GM23248 (cell line): ENCODE results near the gene CARS1. TPM values are rescaled to one million over a fixed set of nuclear protein-coding genes. Genes with fewer than 3 reads are reported as not detected.

ENCODE experiments used
- DNase-seq: peaks from one replicate; pipeline ENCODE4 v3.0.0-alpha.2; 2015
- H2AFZ ChIP-seq: fragments of 200-600 bp; sonication (generic); 2 replicates; pipeline ENCODE4 v1.6.1; 2016; ENCODE audit warnings: antibody characterized with exemption
- H3F3A ChIP-seq: fragments of 200-600 bp; sonication (generic); 2 replicates; pipeline ENCODE4 v1.6.1; 2016; ENCODE audit warnings: mild to moderate bottlenecking, antibody characterized with exemption, mixed run types; ENCODE audit not compliant: insufficient read depth
- H3K27ac ChIP-seq: fragments of 200-600 bp; sonication (generic); 2 replicates; pipeline ENCODE4 v1.5.1; 2016; ENCODE audit warnings: mild to moderate bottlenecking
- H3K27me3 ChIP-seq: fragments of 200-600 bp; sonication (generic); replicated peaks from 2 replicates; pipeline ENCODE4 v1.6.1; 2016; ENCODE audit warnings: mild to moderate bottlenecking; ENCODE audit not compliant: insufficient read depth
- H3K36me3 ChIP-seq: fragments of 200-600 bp; sonication (generic); 2 replicates; pipeline ENCODE4 v1.6.1; 2016; ENCODE audit warnings: low read depth, mild to moderate bottlenecking
- H3K4me1 ChIP-seq: fragments of 200-600 bp; sonication (generic); 2 replicates; pipeline ENCODE4 v1.6.1; 2016; ENCODE audit warnings: mild to moderate bottlenecking; ENCODE audit not compliant: insufficient read depth
- H3K4me2 ChIP-seq: fragments of 200-600 bp; sonication (generic); one replicate; pipeline ENCODE4 v1.6.1; 2016; ENCODE audit warnings: mild to moderate bottlenecking; ENCODE audit not compliant: unreplicated experiment
- H3K4me3 ChIP-seq: fragments of 200-600 bp; sonication (generic); 2 replicates; pipeline ENCODE4 v1.5.1; 2016; ENCODE audit warnings: mild to moderate bottlenecking
- H3K79me2 ChIP-seq: fragments of 200-600 bp; sonication (generic); 2 replicates; pipeline ENCODE4 v1.6.1; 2016; ENCODE audit warnings: mild to moderate bottlenecking; ENCODE audit not compliant: insufficient read depth
- H3K9ac ChIP-seq: fragments of 200-600 bp; sonication (generic); 2 replicates; pipeline ENCODE4 v1.6.1; 2016; ENCODE audit warnings: mild to moderate bottlenecking
- H3K9me2 ChIP-seq: fragments of 200-600 bp; sonication (generic); 2 replicates; pipeline ENCODE4 v1.6.1; 2016; ENCODE audit warnings: mixed run types, mild to moderate bottlenecking, moderate library complexity; ENCODE audit not compliant: insufficient read depth
- H3K9me3 ChIP-seq: fragments of 200-600 bp; sonication (generic); one replicate; pipeline ENCODE4 v1.6.1; 2017; ENCODE audit warnings: low read depth
- H4K20me1 ChIP-seq: fragments of 200-600 bp; sonication (generic); 2 replicates; pipeline ENCODE4 v1.6.0; 2016; ENCODE audit not compliant: insufficient read depth
- EZH2 ChIP-seq: fragments of 200-600 bp; sonication (generic); IDR thresholded peaks from 2 replicates; pipeline ENCODE4 v1.6.1; 2018; ENCODE audit warnings: antibody characterized with exemption, mild to moderate bottlenecking; ENCODE audit not compliant: insufficient read depth, poor library complexity, severe bottlenecking
- EZH2phosphoT487 ChIP-seq: fragments of 200-600 bp; sonication (generic); IDR thresholded peaks from 2 replicates; pipeline ENCODE4 v1.6.1; 2018; ENCODE audit warnings: antibody characterized with exemption, moderate library complexity, mild to moderate bottlenecking, low read depth; ENCODE audit not compliant: insufficient read depth
- WGBS, 2 experiments: methylation state at CpG; one replicate each; pipeline ENCODE4 v1.1.6; 2015 to 2017; ENCODE audit warnings: low lambda C conversion rate in 2 of 2, low coverage in 1 of 2; ENCODE audit errors: missing lambda C conversion rate in 2 of 2; 5-methylcytosine and 5-hydroxymethylcytosine counted together
- in situ Hi-C: fragments of 300-500 bp; cut with MboI; formaldehyde crosslinking; loops from 2 replicates; pipeline ENCODE4 v1.15.0; 2020
- polyA plus RNA-seq: library from polyadenylated mRNA; unstranded; fragments of >200 nt; fragmentation: Nextera tagmentation; extraction: Ambion mirVana; gene quantifications from 2 replicates; pipeline ENCODE4 v1.2.1, GENCODE V29; 2016
- total RNA-seq: library from RNA; depleted of rRNA; stranded (reverse); fragments of >200 nt; shearing (Covaris generic); gene quantifications from 2 replicates; pipeline ENCODE4 v1.2.3, GENCODE V29; 2014

The CARS1 gene
- total and polyA plus RNA-seq, 2 experiments from 2014 or later = 111 to 115 TPM

DNA sequence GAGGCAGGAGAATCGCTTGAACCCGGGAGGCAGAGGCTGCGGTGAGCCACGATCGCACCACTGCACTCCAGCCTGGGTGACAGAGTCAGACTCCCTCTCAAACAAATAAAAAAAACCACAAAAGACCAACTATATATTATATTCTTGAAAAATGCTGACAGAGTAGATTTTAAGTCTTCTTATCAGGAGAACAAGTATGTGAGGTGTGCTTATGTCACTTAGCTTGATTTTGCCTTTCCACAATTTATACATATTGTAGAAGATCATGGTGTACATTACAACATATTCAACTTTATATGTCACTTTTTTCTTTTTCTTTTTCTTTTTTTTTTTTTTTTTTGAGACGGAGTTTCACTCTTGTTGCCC is 24.1 kb upstream of the CARS1 start:
- no peaks in the 10 kb centered on the region; the same call in 1 of the 2 replicates for H3K27me3 ChIP-seq
- H3K9ac ChIP-seq = no peak overlapping the region
- DNase-seq = no peak
- no peaks in the 10 kb centered on the region for H4K20me1 ChIP-seq
- H3K4me1 ChIP-seq = no peaks in the 10 kb centered on the region
- H3K4me2 ChIP-seq = no peak overlapping the region
- no peaks in the 10 kb centered on the region for H3F3A ChIP-seq
- no peaks in the 10 kb centered on the region for H3K36me3 ChIP-seq
- no peaks in the 10 kb centered on the region for H3K9me3 ChIP-seq
- in situ Hi-C loops = no loop called here
- no peak overlapping the region for H2AFZ ChIP-seq
- no peak for TF ChIP-seq EZH2phosphoT487
- TF ChIP-seq EZH2 = no peak
- no peaks in the 10 kb centered on the region for H3K9me2 ChIP-seq
- H3K27ac ChIP-seq = no peak overlapping the region
- 67 to 72% methylated on average over 6 of the region's 6 CpGs for WGBS, 2 experiments
- no peaks in the 10 kb centered on the region for H3K79me2 ChIP-seq
- H3K4me3 ChIP-seq = no peak overlapping the region

DNA sequence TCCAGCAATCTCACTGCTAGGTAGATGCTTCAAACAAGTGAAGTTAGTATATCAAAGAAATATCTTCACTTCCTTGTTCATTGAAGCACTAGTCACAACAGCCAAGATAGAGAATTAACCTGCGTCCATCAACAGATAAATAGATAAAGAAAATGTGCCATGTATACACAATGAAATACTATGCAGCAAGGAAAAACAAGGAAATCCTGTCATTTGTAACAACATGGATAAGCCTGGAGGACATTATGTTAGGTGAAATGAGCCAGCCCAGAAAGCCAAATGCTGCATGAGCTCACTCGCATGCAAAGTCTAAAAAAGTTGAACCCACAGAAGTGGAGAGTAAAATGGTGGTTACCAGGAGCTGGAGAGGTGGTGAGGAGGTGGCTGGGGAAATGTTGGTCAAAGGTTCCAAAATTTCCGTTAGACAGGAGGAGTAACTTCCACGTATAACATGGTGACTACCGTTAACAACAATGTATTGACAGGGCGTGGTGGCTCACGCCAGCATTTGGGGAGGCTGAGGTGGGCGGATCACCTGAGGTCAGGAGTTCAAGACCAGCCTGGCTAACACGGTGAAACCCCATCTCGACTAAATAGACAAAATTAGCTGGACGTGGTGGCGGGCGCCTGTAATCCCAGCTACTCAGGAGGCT is 23.6 kb upstream of the CARS1 start:
- Histone ChIP-seq H3K9ac (no peak overlapping the region), H3K79me2 (no peaks in the 10 kb centered on the region), H2AFZ (no peak overlapping the region), H3K4me3 (no peak overlapping the region), H3K4me2 (no peak overlapping the region), H3K4me1 (no peaks in the 10 kb centered on the region), H3K9me3 (no peaks in the 10 kb centered on the region), H4K20me1 (no peaks in the 10 kb centered on the region), H3K36me3 (no peaks in the 10 kb centered on the region), H3F3A (no peaks in the 10 kb centered on the region), H3K27me3 (no peaks in the 10 kb centered on the region; the same call in 1 of the 2 replicates), H3K27ac (no peak overlapping the region), H3K9me2 (no peaks in the 10 kb centered on the region)
- in situ Hi-C loops = no loop called here
- 75 to 81% methylated on average over 13 of the region's 13 CpGs for WGBS, 2 experiments
- no peak for DNase-seq
- TF ChIP-seq EZH2phosphoT487 (no peak), EZH2 (no peak)

DNA sequence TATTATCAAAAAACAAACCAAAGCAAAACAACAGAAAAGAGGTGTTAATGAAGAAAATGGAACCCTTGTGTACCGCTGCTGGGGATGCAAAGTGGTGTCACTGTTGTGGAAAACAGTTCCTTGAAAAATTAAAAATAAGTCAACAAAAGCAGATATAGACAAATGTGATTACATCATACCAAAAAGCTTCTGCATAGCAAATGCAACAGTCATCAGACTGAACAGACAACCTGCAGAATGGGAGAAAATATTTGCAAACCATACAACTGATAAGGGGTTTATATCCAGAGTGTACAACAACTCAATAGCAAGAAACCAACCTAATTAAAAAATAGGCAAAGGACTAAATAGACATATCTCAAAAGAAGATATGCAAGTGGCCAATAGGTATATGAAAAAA is 22.9 kb upstream of the CARS1 start:
- in situ Hi-C loops = no loop called here
- no peak for DNase-seq
- WGBS, 2 experiments = 95 to 96% methylated on average over 1 of the region's 1 CpG

DNA sequence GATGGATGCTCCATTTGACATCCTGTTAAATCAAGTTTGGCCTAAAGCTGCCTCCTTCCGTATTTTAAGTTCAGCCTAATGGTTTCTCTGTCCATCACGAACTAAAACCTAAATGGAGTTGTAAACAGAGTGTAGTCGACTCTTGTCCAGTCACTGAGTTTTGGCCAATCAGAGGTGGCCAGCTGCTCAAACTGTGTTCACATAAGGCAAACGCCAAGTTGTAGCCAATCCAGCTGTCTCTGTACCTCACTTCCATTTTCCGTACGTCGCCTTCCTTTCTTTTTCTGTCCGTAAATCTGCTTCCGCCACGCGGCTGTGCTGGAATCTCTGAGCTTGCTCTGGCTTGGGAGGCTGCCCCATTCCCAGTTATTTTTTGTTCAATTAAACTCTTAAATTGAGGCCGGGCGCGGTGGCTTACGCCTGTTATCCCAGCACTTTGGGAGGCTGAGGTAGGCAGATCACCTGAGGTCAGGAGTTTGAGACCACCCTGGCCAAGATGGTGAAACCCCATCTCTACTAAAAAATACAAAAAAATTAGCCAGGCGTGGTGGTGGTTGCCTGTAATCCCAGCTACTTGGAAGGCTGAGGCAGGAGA is 20.7 kb upstream of the CARS1 start:
- H2AFZ ChIP-seq = no peak overlapping the region
- TF ChIP-seq EZH2 = no peak
- no peaks in the 10 kb centered on the region for H3F3A ChIP-seq
- DNase-seq = no peak
- H3K4me2 ChIP-seq = no peak overlapping the region
- no peaks in the 10 kb centered on the region for H3K9me2 ChIP-seq
- H3K27ac ChIP-seq = no peak overlapping the region
- no peaks in the 10 kb centered on the region for H3K9me3 ChIP-seq
- H3K79me2 ChIP-seq = no peaks in the 10 kb centered on the region
- 79 to 80% methylated on average over 16 of the region's 16 CpGs for WGBS, 2 experiments
- H3K4me1 ChIP-seq = no peaks in the 10 kb centered on the region
- no peaks in the 10 kb centered on the region; the same call in 1 of the 2 replicates for H3K27me3 ChIP-seq
- H3K36me3 ChIP-seq = no peaks in the 10 kb centered on the region
- H3K9ac ChIP-seq = no peak overlapping the region
- in situ Hi-C loops = no loop called here
- no peak overlapping the region for H3K4me3 ChIP-seq
- H4K20me1 ChIP-seq = no peaks in the 10 kb centered on the region

More for the DNA sequence above, 22.9 kb upstream of the CARS1 start:
- H3K9me3 ChIP-seq = no peaks in the 10 kb centered on the region
- H3K4me2 ChIP-seq = no peak overlapping the region
- H3K27me3 ChIP-seq = no peaks in the 10 kb centered on the region; the same call in 1 of the 2 replicates
- H3K4me3 ChIP-seq = no peak overlapping the region
- no peaks in the 10 kb centered on the region for H3K4me1 ChIP-seq
- H3K27ac ChIP-seq = no peak overlapping the region
- H2AFZ ChIP-seq = no peak overlapping the region
- TF ChIP-seq EZH2phosphoT487 (no peak), EZH2 (no peak)
- H3K36me3 ChIP-seq = no peaks in the 10 kb centered on the region
- H3F3A ChIP-seq = no peaks in the 10 kb centered on the region
- H3K9me2 ChIP-seq = no peaks in the 10 kb centered on the region
- no peaks in the 10 kb centered on the region for H3K79me2 ChIP-seq
- no peak overlapping the region for H3K9ac ChIP-seq
- no peaks in the 10 kb centered on the region for H4K20me1 ChIP-seq
